Esophagus muscularis mucosa (tissue), 4 donors: ENCODE measurements around the gene RGPD3. TPM values are rescaled to one million over a fixed set of nuclear protein-coding genes. Genes with fewer than 3 reads are reported as not detected.
A peak's percentile ranks its signal among the peaks of the same experiment; 100 is the strongest.
"Not testable (repeated sequence)": the region's sequence is repeated elsewhere in the genome, so short reads cannot be mapped to it uniquely, and the experiment has no call there.

Experiments used
- DNase-seq: peaks from one replicate; pipeline ENCODE4 v3.0.0-alpha.2; 2017; ENCODE audit errors: extremely low spot score
- H3K27ac ChIP-seq, 4 donors: fragments of 200-600 bp; sonication (generic); replicated peaks in 1 of 4; 1 replicate in 3 of 4; 2 replicates in 1 of 4; pipeline ENCODE4 v1.5.1; 2016 to 2019; ENCODE audit warnings: mild to moderate bottlenecking in 1 of 4
- H3K27me3 ChIP-seq, 4 donors: fragments of 200-600 bp; sonication (generic); one replicate each; pipeline versions ENCODE4 v1.5.1 to v1.6.0; 2016 to 2019
- H3K36me3 ChIP-seq, 4 donors: fragments of 200-600 bp; sonication (generic); one replicate each; pipeline ENCODE4 v1.5.1; 2016 to 2019
- H3K4me1 ChIP-seq, 4 donors: fragments of 200-600 bp; sonication (generic); one replicate each; pipeline ENCODE4 v1.5.1; 2016 to 2019
- H3K4me3 ChIP-seq, 4 donors: fragments of 200-600 bp; sonication (generic); 1 replicate in 2 of 4; 2 replicates in 2 of 4; pipeline ENCODE4 v1.5.1; 2016 to 2019; ENCODE audit warnings: mild to moderate bottlenecking in 4 of 4, moderate library complexity in 1 of 4
- H3K9me3 ChIP-seq, 4 donors: fragments of 200-600 bp; sonication (generic); 1 replicate in 3 of 4; 2 replicates in 1 of 4; pipeline ENCODE4 v1.5.1; 2016 to 2019
- EP300 ChIP-seq: sonication (generic); formaldehyde crosslinking; IDR thresholded peaks from one replicate; pipeline ENCODE4 v1.6.1; 2017; ENCODE audit warnings: antibody characterized with exemption
- POLR2A ChIP-seq: fragments of 450-650 bp; IDR thresholded peaks from one replicate; pipeline ENCODE4 v1.6.1; 2017; ENCODE audit warnings: antibody characterized with exemption, moderate library complexity, mild to moderate bottlenecking, low read depth
- POLR2AphosphoS5 ChIP-seq, 2 donors: sonication (generic); formaldehyde crosslinking; IDR thresholded peaks; one replicate each; pipeline ENCODE4 v1.6.1; 2017; ENCODE audit warnings: antibody characterized with exemption in 2 of 2
- WGBS: methylation state at CpG from one replicate; pipeline ENCODE4 v1.1.5; 2018; 5-methylcytosine and 5-hydroxymethylcytosine counted together
- intact Hi-C: fragments of 100-400 bp; cut with DNase I; formaldehyde crosslinking; loops from one replicate; pipeline ENCODE4 v1.15.1; 2023
- total RNA-seq, 4 donors: library from RNA; depleted of rRNA; stranded (reverse); fragments of >200 nt; gene quantifications; one replicate each; pipeline versions ENCODE4 v1.1.0 to v1.2.1, GENCODE V29; 2016
- TF ChIP-seq, protein P1 (sequence below), 3 experiments: fragments of 200-600 bp in 2 of 3; fragments of 450-650 bp in 1 of 3; sonication (generic) in 2 of 3; IDR thresholded peaks; one replicate each; pipeline ENCODE4 v1.5.1; 2017 to 2019; ENCODE audit warnings: antibody characterized with exemption in 3 of 3, mild to moderate bottlenecking in 2 of 3, moderate library complexity in 1 of 3

The RGPD3 gene
- under 1 TPM; 0.33 to 0.46 (median 0.43) TPM for total RNA-seq

DNA sequence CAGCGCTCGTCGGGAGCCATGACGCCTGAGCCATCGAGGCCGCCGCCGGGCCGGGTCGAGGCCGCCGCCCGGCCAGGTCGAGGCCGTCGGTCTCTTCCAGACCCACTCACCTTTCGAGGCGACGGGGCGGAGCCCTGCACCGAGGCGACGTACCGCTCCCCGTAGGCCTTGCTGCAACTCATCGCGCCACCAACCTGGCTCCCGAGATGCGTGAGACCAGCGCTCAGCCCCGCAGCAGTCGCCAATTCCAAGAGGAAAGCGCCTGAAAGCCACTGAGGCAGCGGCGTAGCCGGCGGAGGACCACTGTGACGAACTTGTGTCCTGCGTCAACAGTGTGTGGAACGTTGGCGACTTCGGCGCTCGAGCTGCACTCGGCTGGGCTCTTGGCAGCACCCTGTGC is at the start of gene RGPD3:
TSS of gene RGPD3 (minus strand) at position 307 of the 400 bp plus-strand sequence. CDS start at position 182, 125 bp downstream.
- H3K4me3 ChIP-seq, H3K4me1 ChIP-seq, DNase-seq, H3K27ac ChIP-seq, intact Hi-C loops, H3K9me3 ChIP-seq, H3K36me3 ChIP-seq, H3K27me3 ChIP-seq: not testable (repeated sequence)
- 96% methylated on average over 36 of the region's 45 CpGs for WGBS

DNA sequence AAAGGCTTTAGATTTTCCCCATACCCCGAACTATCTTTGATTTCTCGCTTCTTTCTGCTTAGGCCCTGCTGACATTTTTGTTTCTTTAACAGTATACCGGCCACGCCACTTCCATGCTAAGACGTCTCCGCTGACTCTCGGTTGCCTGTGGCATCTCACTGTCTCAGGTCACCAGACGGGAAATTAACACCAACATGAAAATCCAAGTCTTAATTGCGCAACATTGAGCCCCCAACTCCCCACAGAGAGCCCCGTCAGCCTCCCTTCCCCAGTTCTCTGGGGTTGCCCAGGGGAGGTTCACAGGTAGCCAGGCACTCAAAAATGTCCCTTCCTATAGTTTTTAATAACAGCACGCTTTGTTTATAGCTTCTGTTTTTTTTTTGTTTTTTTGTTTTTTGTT is 49.1 kb upstream of the RGPD3 start:
- 91% methylated on average over 11 of the region's 11 CpGs for WGBS
- Histone ChIP-seq H3K27ac (no peak overlapping the region), H3K4me3 (no peak overlapping the region), H3K36me3 (no peaks in the 10 kb centered on the region), H3K27me3 (no peaks in the 10 kb centered on the region), H3K9me3 (no peaks in the 10 kb centered on the region), H3K4me1 (peaks cover 0 to 2% (median under 1%) of the 10 kb centered on the region in 4 donors)
- DNase-seq = no peak
- intact Hi-C loops = loop anchor here (2.0 kb wide), 1 partner anchor 63 kb away; no protein-coding TSS in a partner anchor
- TF ChIP-seq POLR2AphosphoS5 (IDR thresholded peaks at IDR 0.05) = no peak
- TF ChIP-seq, protein P1, sequence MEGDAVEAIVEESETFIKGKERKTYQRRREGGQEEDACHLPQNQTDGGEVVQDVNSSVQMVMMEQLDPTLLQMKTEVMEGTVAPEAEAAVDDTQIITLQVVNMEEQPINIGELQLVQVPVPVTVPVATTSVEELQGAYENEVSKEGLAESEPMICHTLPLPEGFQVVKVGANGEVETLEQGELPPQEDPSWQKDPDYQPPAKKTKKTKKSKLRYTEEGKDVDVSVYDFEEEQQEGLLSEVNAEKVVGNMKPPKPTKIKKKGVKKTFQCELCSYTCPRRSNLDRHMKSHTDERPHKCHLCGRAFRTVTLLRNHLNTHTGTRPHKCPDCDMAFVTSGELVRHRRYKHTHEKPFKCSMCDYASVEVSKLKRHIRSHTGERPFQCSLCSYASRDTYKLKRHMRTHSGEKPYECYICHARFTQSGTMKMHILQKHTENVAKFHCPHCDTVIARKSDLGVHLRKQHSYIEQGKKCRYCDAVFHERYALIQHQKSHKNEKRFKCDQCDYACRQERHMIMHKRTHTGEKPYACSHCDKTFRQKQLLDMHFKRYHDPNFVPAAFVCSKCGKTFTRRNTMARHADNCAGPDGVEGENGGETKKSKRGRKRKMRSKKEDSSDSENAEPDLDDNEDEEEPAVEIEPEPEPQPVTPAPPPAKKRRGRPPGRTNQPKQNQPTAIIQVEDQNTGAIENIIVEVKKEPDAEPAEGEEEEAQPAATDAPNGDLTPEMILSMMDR (IDR thresholded peaks at IDR 0.05) = no peak
- no peak for TF ChIP-seq POLR2A
- no peak for TF ChIP-seq EP300

DNA sequence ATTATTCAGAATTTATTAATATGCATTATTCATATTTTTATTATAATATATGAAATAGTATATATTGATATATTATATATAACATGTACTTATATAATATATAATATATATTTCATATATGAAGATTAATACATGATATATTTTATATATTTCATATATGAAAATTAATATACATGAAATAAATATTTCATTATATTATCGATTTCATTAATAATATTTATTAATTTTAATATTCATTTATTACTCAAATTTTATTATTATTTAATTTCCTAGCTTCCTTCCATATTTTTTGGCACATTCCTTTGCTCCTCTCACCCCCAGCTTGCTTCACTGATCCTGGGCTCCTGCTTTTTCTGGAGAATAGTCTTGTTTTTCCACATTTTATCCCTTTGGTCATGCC is 48.7 kb upstream of the RGPD3 start:
- intact Hi-C loops = loop anchor here (2.0 kb wide), 1 partner anchor 64 kb away; no protein-coding TSS in a partner anchor
- Histone ChIP-seq H3K27ac (no peak overlapping the region), H3K9me3 (no peaks in the 10 kb centered on the region), H3K4me1 (peaks cover 0 to 6% (median 3%) of the 10 kb centered on the region in 4 donors), H3K4me3 (no peak overlapping the region), H3K27me3 (no peaks in the 10 kb centered on the region), H3K36me3 (no peaks in the 10 kb centered on the region)
- no peak for TF ChIP-seq EP300
- TF ChIP-seq POLR2AphosphoS5 (IDR thresholded peaks at IDR 0.05) = no peak
- no peak for TF ChIP-seq POLR2A
- TF ChIP-seq, protein P1 (IDR thresholded peaks at IDR 0.05) = no peak
- no peak for DNase-seq
- WGBS = 87% methylated on average over 1 of the region's 1 CpG

DNA sequence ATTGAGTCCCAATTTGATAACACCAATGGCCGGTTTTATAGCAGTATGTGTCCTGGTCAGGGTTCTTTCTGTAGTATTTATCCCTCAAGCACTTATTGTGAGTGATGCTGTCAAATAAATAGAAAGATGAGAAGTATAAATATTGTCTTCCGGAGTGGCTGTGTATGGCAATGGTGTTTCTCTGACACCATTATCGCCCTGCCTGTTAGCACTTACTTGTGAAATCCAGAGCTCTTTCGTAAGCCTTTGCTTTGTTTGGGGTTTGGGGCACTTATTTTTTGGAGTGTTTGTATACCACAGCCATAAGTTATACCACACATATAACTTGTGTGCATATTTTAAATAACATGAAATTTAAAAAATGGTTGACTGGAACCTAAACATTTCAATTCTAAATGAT is 48.2 kb upstream of the RGPD3 start:
- no peaks in the 10 kb centered on the region for H3K27me3 ChIP-seq
- 66% methylated on average over 4 of the region's 4 CpGs for WGBS
- no peak for TF ChIP-seq POLR2AphosphoS5 (IDR thresholded peaks at IDR 0.05)
- TF ChIP-seq, protein P1 (IDR thresholded peaks at IDR 0.05) = no peak
- TF ChIP-seq EP300 = no peak
- no peak for TF ChIP-seq POLR2A
- H3K9me3 ChIP-seq = no peaks in the 10 kb centered on the region
- H3K4me1 ChIP-seq = peaks cover 0 to 8% (median 3%) of the 10 kb centered on the region in 4 donors
- intact Hi-C loops = loop anchor here (2.0 kb wide), 1 partner anchor 64 kb away; no protein-coding TSS in a partner anchor
- no peak for DNase-seq
- H3K36me3 ChIP-seq = no peaks in the 10 kb centered on the region
- H3K4me3 ChIP-seq = no peak overlapping the region
- H3K27ac ChIP-seq = no peak overlapping the region

DNA sequence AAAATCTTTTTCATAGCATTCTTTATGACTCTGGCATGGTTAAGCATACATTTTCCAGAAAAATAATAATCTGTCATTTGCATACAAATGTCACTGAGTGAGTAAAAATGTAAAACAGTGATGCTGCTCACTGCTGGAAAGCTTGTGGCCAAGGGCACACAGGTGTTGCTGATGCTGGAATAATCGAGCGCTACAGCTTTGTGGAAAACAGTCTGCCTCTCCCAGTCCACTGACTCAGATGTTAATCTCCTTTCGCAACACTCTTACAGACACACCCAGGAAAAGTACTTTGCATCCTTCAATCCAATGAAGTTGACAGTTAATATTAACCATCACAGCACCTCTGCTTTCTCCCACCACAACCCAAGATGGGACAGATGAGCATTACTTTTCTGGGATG is 46.6 kb upstream of the RGPD3 start:
- DNase-seq, H3K9me3 ChIP-seq, H3K27ac ChIP-seq, H3K36me3 ChIP-seq, intact Hi-C loops, H3K27me3 ChIP-seq, H3K4me3 ChIP-seq: not testable (repeated sequence)
- H3K4me1 ChIP-seq = peaks cover 0 to 13% (median 7%) of the 10 kb centered on the region in 4 donors
- peak in 1 of 2 donors; percentile 7 for TF ChIP-seq POLR2AphosphoS5 (IDR thresholded peaks at IDR 0.05)
- WGBS = 68% methylated on average over 3 of the region's 3 CpGs

DNA sequence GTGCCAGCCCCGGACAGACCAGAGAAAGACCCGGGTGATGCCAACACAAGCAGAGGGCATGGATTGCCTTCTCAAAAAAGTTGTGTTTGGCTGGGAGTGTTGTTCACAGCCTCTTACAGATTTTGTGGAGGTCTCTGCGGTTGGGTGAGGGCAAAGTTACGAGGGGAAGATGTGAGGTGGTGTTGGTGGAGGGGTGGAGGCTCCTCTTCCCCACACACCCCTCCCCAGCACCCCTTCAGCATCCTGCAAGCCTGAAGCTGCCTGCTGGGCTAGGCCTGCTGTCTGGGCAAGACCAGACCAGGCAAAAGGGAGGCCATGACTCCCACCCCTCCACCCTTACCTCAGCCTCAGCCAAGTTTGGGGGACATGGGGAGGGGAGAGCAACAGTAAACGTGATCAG is 45.2 kb upstream of the RGPD3 start:
- intact Hi-C loops, DNase-seq, H3K9me3 ChIP-seq, H3K27me3 ChIP-seq, H3K4me3 ChIP-seq, H3K27ac ChIP-seq, H3K36me3 ChIP-seq: not testable (repeated sequence)
- peaks cover 0 to 13% (median 7%) of the 10 kb centered on the region in 4 donors for H3K4me1 ChIP-seq
- WGBS = 100% methylated on average over 1 of the region's 5 CpGs

DNA sequence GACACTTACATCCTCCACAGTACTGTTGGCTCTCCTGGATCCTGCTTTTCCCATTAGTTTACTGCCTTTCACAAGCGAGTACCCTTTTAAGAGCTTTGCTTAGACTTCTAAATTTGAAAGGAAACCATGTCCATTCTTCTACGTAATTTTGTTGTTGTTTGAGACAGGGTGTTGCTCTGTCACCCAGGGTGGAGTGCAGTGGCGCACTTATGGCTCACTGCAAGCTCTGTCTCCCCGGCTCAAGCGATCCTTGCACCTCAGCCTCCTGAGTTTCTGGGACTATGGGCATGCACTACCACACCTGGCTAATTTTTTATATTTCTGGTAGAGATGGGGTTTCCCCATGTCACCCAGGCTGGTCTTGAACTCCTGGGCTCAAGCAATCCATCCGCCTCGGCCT is 43.7 kb upstream of the RGPD3 start:
- H3K27ac ChIP-seq = peak overlapping the region; percentile 58 to 68 (median 62)
- H3K36me3 ChIP-seq, H3K9me3 ChIP-seq, DNase-seq, H3K27me3 ChIP-seq, intact Hi-C loops: not testable (repeated sequence)
- peak overlapping the region in 2 of 4 donors; percentile 26 to 37 for H3K4me3 ChIP-seq
- peaks cover 0 to 13% (median 7%) of the 10 kb centered on the region in 4 donors for H3K4me1 ChIP-seq
- 72% methylated on average over 7 of the region's 7 CpGs for WGBS
